A549 (cell line): ENCODE measurements around the gene SLC1A2. TPM values are rescaled to one million over a fixed set of nuclear protein-coding genes. Genes with fewer than 3 reads are reported as not detected.

Experiments used
- ATAC-seq, 2 experiments: fragments of 200-7000 bp in 1 of 2; fragments of >200 bp in 1 of 2; cut with Nextera tagmentation in 1 of 2; cut with Tn5 transposase in 1 of 2; 3 replicates each; pipeline versions ENCODE4 v1.8.0 to v1.9.1; 2018 to 2020; ENCODE audit warnings: mild to moderate bottlenecking in 1 of 2, moderate library complexity in 1 of 2
- CTCF ChIA-PET: fragments of 300-600 bp; sonication (Branson Sonifier 250); formaldehyde crosslinking; extraction: SDS; loops from one replicate; lab custom pipeline; 2021; ENCODE audit warnings: antibody characterized with exemption, inconsistent platforms; lab: Yijun Ruan, JAX
- POLR2A ChIA-PET: fragments of 350-600 bp; formaldehyde crosslinking; extraction: SDS; loops from one replicate; lab custom pipeline; 2021; ENCODE audit warnings: antibody characterized with exemption, inconsistent platforms; lab: Yijun Ruan, JAX
- DNase-seq, 2 experiments: peaks; one replicate each; pipeline versions ENCODE4 v3.0.0 to v3.0.0-alpha.2; 2011 to 2016; ENCODE audit warnings: low read depth in 1 of 2, low spot score in 1 of 2
- FAIRE-seq: peaks from 2 replicates; lab custom pipeline; 2011; peaks lifted over from hg19 to GRCh38; lab: Jason Lieb, UNC
- H3K27ac ChIP-seq, 2 experiments: fragments of >200 bp; sonication (Bioruptor Twin); formaldehyde crosslinking; 3 replicates each; pipeline ENCODE4 v1.5.1; 2016 to 2017
- H3K4me1 ChIP-seq: fragments of >200 bp; sonication (Bioruptor Twin); formaldehyde crosslinking; 3 replicates; pipeline ENCODE4 v1.6.1; 2016
- H3K4me2 ChIP-seq: fragments of >200 bp; sonication (Bioruptor Twin); formaldehyde crosslinking; 3 replicates; pipeline ENCODE4 v1.6.1; 2016
- H3K4me3 ChIP-seq: fragments of >200 bp; sonication (Bioruptor Twin); formaldehyde crosslinking; 3 replicates; pipeline ENCODE4 v1.5.1; 2016
- H3K9me3 ChIP-seq: fragments of >200 bp; sonication (Bioruptor Twin); formaldehyde crosslinking; 3 replicates; pipeline ENCODE4 v1.6.1; 2016
- CBX2 ChIP-seq: fragments of 200-600 bp; sonication (generic); IDR thresholded peaks from 2 replicates; pipeline ENCODE4 v1.6.1; 2016; ENCODE audit warnings: low read depth, mild to moderate bottlenecking, borderline replicate concordance
- CBX8 ChIP-seq: fragments of 200-600 bp; sonication (generic); IDR thresholded peaks from 2 replicates; pipeline ENCODE4 v1.6.1; 2016
- FOSL2 ChIP-seq, 2 experiments: fragments of 450-650 bp in 1 of 2; fragments of >200 bp in 1 of 2; sonication (Bioruptor Twin) in 1 of 2; formaldehyde crosslinking; IDR thresholded peaks; 2 replicates each; pipeline versions ENCODE4 v1.5.0 to v1.6.1; 2016 to 2020; ENCODE audit warnings: mild to moderate bottlenecking in 1 of 2, moderate library complexity in 1 of 2
- FOXS1 ChIP-seq: fragments of 250-450 bp; sonication (Bioruptor Pico); IDR thresholded peaks from 2 replicates; pipeline ENCODE4 v1.5.0; 2020; ENCODE audit warnings: mild to moderate bottlenecking, moderate library complexity
- GATA3 ChIP-seq: IDR thresholded peaks from 2 replicates; pipeline ENCODE4 v1.6.1; 2012; ENCODE audit warnings: borderline replicate concordance
- HDAC2 ChIP-seq: fragments of 200-600 bp; sonication (generic); IDR thresholded peaks from 2 replicates; pipeline ENCODE4 v1.6.1; 2016
- HES2 ChIP-seq: fragments of >200 bp; sonication (Bioruptor Twin); formaldehyde crosslinking; IDR thresholded peaks from 2 replicates; pipeline ENCODE4 v1.6.1; 2016
- HEYL ChIP-seq: fragments of 250-450 bp; sonication (Bioruptor Pico); IDR thresholded peaks from 2 replicates; pipeline ENCODE4 v1.8.0; 2021; ENCODE audit warnings: mild to moderate bottlenecking, moderate library complexity
- NPAS2 ChIP-seq: fragments of 250-450 bp; sonication (Bioruptor Pico); IDR thresholded peaks from 2 replicates; pipeline ENCODE4 v1.8.0; 2022; ENCODE audit warnings: mild to moderate bottlenecking, moderate library complexity, borderline replicate concordance
- POLR2AphosphoS2 ChIP-seq: conservative IDR thresholded peaks from 2 replicates; pipeline ENCODE4 v1.6.1; 2012; ENCODE audit warnings: low read length, improper control_type of control experiment, inconsistent platforms
- RAD21 ChIP-seq, 2 experiments: fragments of >200 bp in 1 of 2; sonication (Bioruptor Twin) in 1 of 2; formaldehyde crosslinking in 1 of 2; IDR thresholded peaks in 1 of 2; conservative IDR thresholded peaks in 1 of 2; 2 replicates in 1 of 2; 3 replicates in 1 of 2; pipeline ENCODE4 v1.6.1; 2012 to 2018; ENCODE audit warnings: inconsistent platforms in 1 of 2
- RARB ChIP-seq: fragments of 250-450 bp; sonication (Bioruptor Pico); IDR thresholded peaks from 2 replicates; pipeline ENCODE4 v1.8.0; 2021; ENCODE audit warnings: mild to moderate bottlenecking, moderate library complexity
- RCOR1 ChIP-seq: fragments of 150-350 bp; IDR thresholded peaks from 2 replicates; pipeline ENCODE4 v1.6.1; 2014; ENCODE audit warnings: antibody characterized with exemption, low read length, low read depth
- RFX5 ChIP-seq: fragments of 450-650 bp; IDR thresholded peaks from 2 replicates; pipeline ENCODE4 v1.7.1; 2014; ENCODE audit warnings: antibody characterized with exemption, mild to moderate bottlenecking, moderate library complexity
- SREBF2 ChIP-seq: fragments of 450-650 bp; IDR thresholded peaks from 2 replicates; pipeline ENCODE4 v1.6.1; 2014; ENCODE audit warnings: mild to moderate bottlenecking, moderate library complexity
- TP53 ChIP-seq: fragments of 250-450 bp; sonication (Bioruptor Pico); IDR thresholded peaks from 2 replicates; pipeline ENCODE4 v1.5.0; 2021; ENCODE audit warnings: mild to moderate bottlenecking, moderate library complexity
- ZC3H11A ChIP-seq: fragments of 450-650 bp; IDR thresholded peaks from 2 replicates; pipeline ENCODE4 v1.6.1; 2014; ENCODE audit warnings: antibody characterized with exemption, mild to moderate bottlenecking
- ZFP36 ChIP-seq: fragments of 450-650 bp; IDR thresholded peaks from 2 replicates; pipeline ENCODE4 v1.6.1; 2014; ENCODE audit warnings: borderline replicate concordance; ENCODE audit not compliant: partially characterized antibody
- WGBS: methylation state at CpG from one replicate; pipeline ENCODE4 v1.1.6; 2017; ENCODE audit errors: missing lambda C conversion rate; 5-methylcytosine and 5-hydroxymethylcytosine counted together
- polyA plus RNA-seq, 4 experiments: library from polyadenylated mRNA; depleted of rRNA in 3 of 4; stranded (reverse); fragments of >200 nt; fragmentation: RNase III in 1 of 4; extraction: RNeasy Plus Mini Kit Qiagen cat#74134 plus additional on column Dnase treatment in 1 of 4; gene quantifications; 2 replicates in 3 of 4; 3 replicates in 1 of 4; pipeline ENCODE4 v1.2.3, GENCODE V29; 2011 to 2017
- TF ChIP-seq, protein P1 (sequence below): fragments of 450-650 bp; IDR thresholded peaks from 2 replicates; pipeline ENCODE4 v1.6.1; 2014; ENCODE audit warnings: antibody characterized with exemption
- TF ChIP-seq, protein P2 (sequence below): fragments of 200-600 bp; sonication (generic); IDR thresholded peaks from 2 replicates; pipeline ENCODE4 v1.6.1; 2016; ENCODE audit warnings: antibody characterized with exemption, mild to moderate bottlenecking, moderate library complexity
- TF ChIP-seq, protein P3 (sequence below): fragments of 150-350 bp; IDR thresholded peaks from 2 replicates; pipeline ENCODE4 v1.6.1; 2014; ENCODE audit warnings: low read depth, mild to moderate bottlenecking, low read length
- TF ChIP-seq, protein P4 (sequence below): fragments of 250-450 bp; sonication (Bioruptor Pico); IDR thresholded peaks from 2 replicates; pipeline ENCODE4 v1.5.0; 2021; ENCODE audit warnings: mild to moderate bottlenecking, moderate library complexity, borderline replicate concordance
- TF ChIP-seq, protein P5 (sequence below): fragments of 250-450 bp; sonication (Bioruptor Pico); IDR thresholded peaks from 2 replicates; pipeline ENCODE4 v1.5.0; 2020; ENCODE audit warnings: low read depth, mild to moderate bottlenecking, moderate library complexity

The SLC1A2 gene
- polyA plus RNA-seq, 2 of the 4 experiments (the other 2 are of a cell fraction) = 0.01 to 0.14 TPM

DNA sequence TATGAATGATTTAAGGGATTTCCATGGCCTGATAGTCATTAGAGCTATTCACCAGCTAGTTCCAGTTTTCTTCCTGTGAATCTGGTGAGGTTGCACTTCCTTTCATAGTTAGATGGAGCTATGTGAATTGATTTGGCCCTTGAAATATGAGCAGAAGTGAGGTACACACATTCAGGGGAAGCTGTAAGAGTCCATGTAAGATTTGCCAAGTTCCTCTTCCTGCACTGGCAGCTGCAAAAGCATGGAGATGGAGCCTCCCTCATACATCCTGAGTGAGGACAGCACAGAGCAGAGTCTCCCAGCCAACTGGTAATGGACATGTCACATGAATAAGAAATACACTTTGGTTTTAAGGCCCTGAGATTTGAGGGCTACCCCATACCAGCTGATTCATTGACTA lies 168.7 kb downstream of the SLC1A2 start:
- H3K27ac ChIP-seq = no peak overlapping the region
- no peak for ATAC-seq
- no peak for TF ChIP-seq FOSL2 (IDR thresholded peaks at IDR 0.05)
- TF ChIP-seq FOSL2 (CRISPR knock-in tag; IDR thresholded peaks at IDR 0.05) = no peak
- no peak for TF ChIP-seq HDAC2
- TF ChIP-seq RARB (CRISPR knock-in tag) = no peak
- TF ChIP-seq POLR2AphosphoS2 = no peak
- TF ChIP-seq, all 56 proteins: peak for 0
- CTCF ChIA-PET = interaction anchor here (1.0 kb wide), 1 partner anchor 11 kb away, joined by 3 read pairs; no protein-coding TSS in a partner anchor
- Histone ChIP-seq H3K4me2 (no peak overlapping the region), H3K4me1 (no peaks in the 10 kb centered on the region), H3K4me3 (no peak overlapping the region), H3K9me3 (no peaks in the 10 kb centered on the region)
- FAIRE-seq (no peak), DNase-seq (no peak)
- POLR2A ChIA-PET = no interaction called here

DNA sequence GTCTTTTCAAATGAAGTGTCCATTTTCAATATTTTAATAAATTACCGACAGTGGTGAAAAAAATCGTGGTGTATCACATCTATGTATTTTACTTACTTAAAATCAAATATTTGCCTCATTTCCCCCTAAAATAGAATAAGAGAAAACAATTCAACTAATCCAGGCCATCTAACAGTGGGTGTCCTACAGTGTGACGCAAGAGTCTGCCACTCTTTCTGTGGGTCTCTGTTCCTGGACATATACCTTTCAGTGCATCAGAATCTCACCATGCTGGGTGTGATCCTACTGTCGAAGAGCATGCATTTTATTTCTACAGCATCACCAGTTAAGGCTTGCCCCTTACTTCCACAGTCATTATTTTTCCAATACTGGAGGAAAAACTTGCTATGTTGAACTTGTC lies 169.2 kb downstream of the SLC1A2 start:
- Histone ChIP-seq H3K4me1 (no peaks in the 10 kb centered on the region), H3K9me3 (no peaks in the 10 kb centered on the region), H3K27ac (no peak overlapping the region), H3K4me3 (no peak overlapping the region), H3K4me2 (no peak overlapping the region)
- FAIRE-seq = no peak
- ChIA-PET POLR2A (no interaction called here), CTCF (interaction anchor here (1.0 kb wide), 1 partner anchor 11 kb away, joined by 3 read pairs; no protein-coding TSS in a partner anchor)
- no peak for TF ChIP-seq RAD21 (conservative IDR thresholded peaks at IDR 0.05 in 1 of 2, IDR thresholded peaks at IDR 0.05 in 1 of 2)
- TF ChIP-seq, protein P1, sequence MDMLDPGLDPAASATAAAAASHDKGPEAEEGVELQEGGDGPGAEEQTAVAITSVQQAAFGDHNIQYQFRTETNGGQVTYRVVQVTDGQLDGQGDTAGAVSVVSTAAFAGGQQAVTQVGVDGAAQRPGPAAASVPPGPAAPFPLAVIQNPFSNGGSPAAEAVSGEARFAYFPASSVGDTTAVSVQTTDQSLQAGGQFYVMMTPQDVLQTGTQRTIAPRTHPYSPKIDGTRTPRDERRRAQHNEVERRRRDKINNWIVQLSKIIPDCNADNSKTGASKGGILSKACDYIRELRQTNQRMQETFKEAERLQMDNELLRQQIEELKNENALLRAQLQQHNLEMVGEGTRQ = no peak
- no peak for TF ChIP-seq NPAS2 (CRISPR knock-in tag)
- DNase-seq = no peak
- ATAC-seq = no peak
- 65% methylated on average over 4 of the region's 4 CpGs for WGBS

DNA sequence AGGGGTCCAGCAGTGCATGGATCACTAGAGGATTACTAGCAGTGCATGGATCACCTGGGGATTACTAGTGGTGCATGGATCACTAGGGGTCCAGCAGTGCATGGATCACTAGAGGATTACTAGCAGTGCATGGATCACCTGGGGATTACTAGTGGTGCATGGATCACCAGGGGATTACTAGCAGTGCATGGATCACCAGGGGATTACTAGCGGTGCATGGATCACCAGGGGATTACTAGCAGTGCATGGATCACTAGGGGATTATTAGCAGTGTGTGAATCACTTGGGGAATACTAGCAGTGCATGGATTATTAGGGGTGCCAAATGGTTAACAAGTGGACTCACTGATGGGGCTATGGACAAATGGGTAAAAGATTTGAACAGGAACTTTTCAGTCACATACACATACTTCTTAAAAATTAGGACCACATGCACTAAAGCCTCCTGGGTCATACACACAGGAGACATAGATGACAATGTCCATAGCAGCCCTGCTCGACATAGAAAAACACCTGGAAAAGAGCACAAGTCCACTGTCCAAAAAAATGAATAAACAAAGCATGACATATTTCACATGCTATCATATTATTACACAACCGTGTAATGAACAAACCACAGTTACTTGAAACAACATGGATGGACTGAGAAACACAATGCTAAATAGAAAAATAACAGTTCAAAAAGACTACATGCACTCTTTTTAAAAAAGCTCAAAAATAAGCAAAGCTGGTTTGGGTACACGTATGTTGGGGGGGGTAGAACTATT lies 170.6 kb downstream of the SLC1A2 start:
- Histone ChIP-seq H3K4me3 (no peak overlapping the region), H3K9me3 (no peaks in the 10 kb centered on the region), H3K27ac (no peak overlapping the region), H3K4me1 (no peaks in the 10 kb centered on the region), H3K4me2 (no peak overlapping the region)
- no peak for ATAC-seq
- WGBS = 59% methylated on average over 4 of the region's 4 CpGs
- DNase-seq = no peak
- POLR2A ChIA-PET = no interaction called here
- CTCF ChIA-PET = no interaction called here
- no peak for FAIRE-seq
- TF ChIP-seq, protein P2, sequence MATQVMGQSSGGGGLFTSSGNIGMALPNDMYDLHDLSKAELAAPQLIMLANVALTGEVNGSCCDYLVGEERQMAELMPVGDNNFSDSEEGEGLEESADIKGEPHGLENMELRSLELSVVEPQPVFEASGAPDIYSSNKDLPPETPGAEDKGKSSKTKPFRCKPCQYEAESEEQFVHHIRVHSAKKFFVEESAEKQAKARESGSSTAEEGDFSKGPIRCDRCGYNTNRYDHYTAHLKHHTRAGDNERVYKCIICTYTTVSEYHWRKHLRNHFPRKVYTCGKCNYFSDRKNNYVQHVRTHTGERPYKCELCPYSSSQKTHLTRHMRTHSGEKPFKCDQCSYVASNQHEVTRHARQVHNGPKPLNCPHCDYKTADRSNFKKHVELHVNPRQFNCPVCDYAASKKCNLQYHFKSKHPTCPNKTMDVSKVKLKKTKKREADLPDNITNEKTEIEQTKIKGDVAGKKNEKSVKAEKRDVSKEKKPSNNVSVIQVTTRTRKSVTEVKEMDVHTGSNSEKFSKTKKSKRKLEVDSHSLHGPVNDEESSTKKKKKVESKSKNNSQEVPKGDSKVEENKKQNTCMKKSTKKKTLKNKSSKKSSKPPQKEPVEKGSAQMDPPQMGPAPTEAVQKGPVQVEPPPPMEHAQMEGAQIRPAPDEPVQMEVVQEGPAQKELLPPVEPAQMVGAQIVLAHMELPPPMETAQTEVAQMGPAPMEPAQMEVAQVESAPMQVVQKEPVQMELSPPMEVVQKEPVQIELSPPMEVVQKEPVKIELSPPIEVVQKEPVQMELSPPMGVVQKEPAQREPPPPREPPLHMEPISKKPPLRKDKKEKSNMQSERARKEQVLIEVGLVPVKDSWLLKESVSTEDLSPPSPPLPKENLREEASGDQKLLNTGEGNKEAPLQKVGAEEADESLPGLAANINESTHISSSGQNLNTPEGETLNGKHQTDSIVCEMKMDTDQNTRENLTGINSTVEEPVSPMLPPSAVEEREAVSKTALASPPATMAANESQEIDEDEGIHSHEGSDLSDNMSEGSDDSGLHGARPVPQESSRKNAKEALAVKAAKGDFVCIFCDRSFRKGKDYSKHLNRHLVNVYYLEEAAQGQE = no peak
- TF ChIP-seq RFX5 = no peak
- TF ChIP-seq CBX2 = no peak
- no peak for TF ChIP-seq HES2
- TF ChIP-seq, protein P3, sequence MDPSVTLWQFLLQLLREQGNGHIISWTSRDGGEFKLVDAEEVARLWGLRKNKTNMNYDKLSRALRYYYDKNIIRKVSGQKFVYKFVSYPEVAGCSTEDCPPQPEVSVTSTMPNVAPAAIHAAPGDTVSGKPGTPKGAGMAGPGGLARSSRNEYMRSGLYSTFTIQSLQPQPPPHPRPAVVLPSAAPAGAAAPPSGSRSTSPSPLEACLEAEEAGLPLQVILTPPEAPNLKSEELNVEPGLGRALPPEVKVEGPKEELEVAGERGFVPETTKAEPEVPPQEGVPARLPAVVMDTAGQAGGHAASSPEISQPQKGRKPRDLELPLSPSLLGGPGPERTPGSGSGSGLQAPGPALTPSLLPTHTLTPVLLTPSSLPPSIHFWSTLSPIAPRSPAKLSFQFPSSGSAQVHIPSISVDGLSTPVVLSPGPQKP = no peak
- TF ChIP-seq HDAC2 = no peak
- TF ChIP-seq SREBF2 = no peak
- TF ChIP-seq CBX8 = no peak
- TF ChIP-seq HEYL = no peak
- TF ChIP-seq TP53 (CRISPR knock-in tag) = no peak
- TF ChIP-seq FOXS1 (CRISPR knock-in tag) = no peak
- no peak for TF ChIP-seq GATA3
- TF ChIP-seq ZFP36 = no peak
- TF ChIP-seq, protein P4, sequence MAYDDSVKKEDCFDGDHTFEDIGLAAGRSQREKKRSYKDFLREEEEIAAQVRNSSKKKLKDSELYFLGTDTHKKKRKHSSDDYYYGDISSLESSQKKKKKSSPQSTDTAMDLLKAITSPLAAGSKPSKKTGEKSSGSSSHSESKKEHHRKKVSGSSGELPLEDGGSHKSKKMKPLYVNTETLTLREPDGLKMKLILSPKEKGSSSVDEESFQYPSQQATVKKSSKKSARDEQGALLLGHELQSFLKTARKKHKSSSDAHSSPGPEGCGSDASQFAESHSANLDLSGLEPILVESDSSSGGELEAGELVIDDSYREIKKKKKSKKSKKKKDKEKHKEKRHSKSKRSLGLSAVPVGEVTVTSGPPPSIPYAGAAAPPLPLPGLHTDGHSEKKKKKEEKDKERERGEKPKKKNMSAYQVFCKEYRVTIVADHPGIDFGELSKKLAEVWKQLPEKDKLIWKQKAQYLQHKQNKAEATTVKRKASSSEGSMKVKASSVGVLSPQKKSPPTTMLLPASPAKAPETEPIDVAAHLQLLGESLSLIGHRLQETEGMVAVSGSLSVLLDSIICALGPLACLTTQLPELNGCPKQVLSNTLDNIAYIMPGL (CRISPR knock-in tag) = no peak
- TF ChIP-seq ZC3H11A = no peak
- TF ChIP-seq RCOR1 = no peak
- TF ChIP-seq, protein P5, sequence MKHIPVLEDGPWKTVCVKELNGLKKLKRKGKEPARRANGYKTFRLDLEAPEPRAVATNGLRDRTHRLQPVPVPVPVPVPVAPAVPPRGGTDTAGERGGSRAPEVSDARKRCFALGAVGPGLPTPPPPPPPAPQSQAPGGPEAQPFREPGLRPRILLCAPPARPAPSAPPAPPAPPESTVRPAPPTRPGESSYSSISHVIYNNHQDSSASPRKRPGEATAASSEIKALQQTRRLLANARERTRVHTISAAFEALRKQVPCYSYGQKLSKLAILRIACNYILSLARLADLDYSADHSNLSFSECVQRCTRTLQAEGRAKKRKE = no peak
